Prostate gland (tissue), 2 donors: ENCODE data around the gene SLC8A3.

Experiments
- CTCF ChIP-seq, 4 experiments: fragments of 200-600 bp in 2 of 4; fragments of 450-650 bp in 2 of 4; sonication (generic) in 2 of 4; IDR thresholded peaks; 1 replicate in 3 of 4; 2 replicates in 1 of 4; pipeline ENCODE4 v1.5.1; 2016 to 2019; ENCODE audit warnings: antibody characterized with exemption in 4 of 4, mild to moderate bottlenecking in 2 of 4, moderate library complexity in 2 of 4
- POLR2A ChIP-seq: fragments of 450-650 bp; IDR thresholded peaks from one replicate; pipeline ENCODE4 v1.6.1; 2016; ENCODE audit warnings: antibody characterized with exemption, mild to moderate bottlenecking
- POLR2AphosphoS5 ChIP-seq: sonication (generic); formaldehyde crosslinking; IDR thresholded peaks from one replicate; pipeline ENCODE4 v1.6.1; 2017; ENCODE audit warnings: antibody characterized with exemption

- TF ChIP-seq CTCF (IDR thresholded peaks at IDR 0.05) (no peak), POLR2AphosphoS5 (no peak), POLR2A (no peak)
Measured at GRCh38 chr14:70148351-70148750, 40.4 kb downstream of the SLC8A3 start.
